GM21723 (cell line): ENCODE results near the gene CEACAM1.
"Not testable (repeated sequence)": the region's sequence is repeated elsewhere in the genome, so short reads cannot be mapped to it uniquely, and the experiment has no call there.

Source experiments
- ATAC-seq: cut with Tn5 transposase; IDR thresholded peaks from one replicate; pipeline ENCODE4 v1.9.1; 2021; ENCODE audit warnings: mild to moderate bottlenecking, moderate library complexity; ENCODE audit not compliant: unreplicated experiment

CEACAM1 gene

GRCh38 chr19:42549067-42549466, 20.8 kb upstream of the CEACAM1 start:
- not testable (repeated sequence) for ATAC-seq

- no peak for ATAC-seq
These were observed 20.3 kb upstream of the CEACAM1 start for GRCh38 chr19:42548552-42548951.

DNA sequence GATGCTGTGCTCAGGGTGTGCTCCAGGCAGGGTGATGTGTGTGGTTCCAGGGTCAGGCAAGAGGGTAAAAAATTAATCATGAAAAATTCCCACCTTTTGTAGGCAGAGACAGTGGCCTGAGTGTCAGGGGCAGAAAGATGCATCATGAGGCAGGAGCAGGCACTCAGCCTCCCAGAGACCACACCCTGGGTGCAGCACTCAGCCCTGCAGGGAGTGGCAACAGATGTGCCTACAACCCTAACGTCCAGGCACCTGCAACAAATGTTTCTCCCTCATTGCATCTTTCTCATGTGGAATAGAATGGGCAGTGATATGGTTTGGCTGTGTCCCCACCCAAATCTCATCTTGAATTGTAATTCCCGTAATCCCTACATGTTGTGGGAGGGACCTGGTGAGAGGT, 19.6 kb upstream of the CEACAM1 start:
- ATAC-seq, result no peak

- ATAC-seq, result no peak
These were observed 18.7 kb upstream of the CEACAM1 start for GRCh38 chr19:42546831-42547500.

GRCh38 chr19:42544146-42544545, 15.9 kb upstream of the CEACAM1 start:
- ATAC-seq, result no peak

- no peak for ATAC-seq
These were observed 14.5 kb upstream of the CEACAM1 start for GRCh38 chr19:42542791-42543190.

GRCh38 chr19:42540071-42540553, 11.8 kb upstream of the CEACAM1 start:
- ATAC-seq, result no peak

- ATAC-seq, result no peak
These were observed 10.8 kb upstream of the CEACAM1 start for GRCh38 chr19:42538841-42539709.

- ATAC-seq, result not testable (repeated sequence)
These were observed 7.0 kb upstream of the CEACAM1 start for GRCh38 chr19:42535276-42535675.

DNA sequence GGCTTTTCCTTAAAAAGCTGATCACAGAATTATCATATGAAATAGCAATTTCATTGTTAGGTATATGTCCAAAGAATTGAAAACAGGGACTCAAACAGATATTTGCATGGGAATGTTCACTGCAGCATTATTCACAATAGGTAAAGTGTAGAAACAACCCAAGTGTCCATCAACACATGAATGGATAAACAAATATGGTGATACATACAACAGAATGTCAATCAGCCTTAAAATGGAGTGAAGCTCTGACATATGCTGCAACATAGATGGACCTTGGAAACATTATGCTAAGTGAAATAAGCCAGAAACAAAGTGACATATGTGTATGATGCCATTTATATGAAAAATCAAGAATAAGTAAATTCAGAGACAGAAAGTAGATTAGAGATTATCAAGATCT, 6.1 kb upstream of the CEACAM1 start:
- ATAC-seq, result no peak

DNA sequence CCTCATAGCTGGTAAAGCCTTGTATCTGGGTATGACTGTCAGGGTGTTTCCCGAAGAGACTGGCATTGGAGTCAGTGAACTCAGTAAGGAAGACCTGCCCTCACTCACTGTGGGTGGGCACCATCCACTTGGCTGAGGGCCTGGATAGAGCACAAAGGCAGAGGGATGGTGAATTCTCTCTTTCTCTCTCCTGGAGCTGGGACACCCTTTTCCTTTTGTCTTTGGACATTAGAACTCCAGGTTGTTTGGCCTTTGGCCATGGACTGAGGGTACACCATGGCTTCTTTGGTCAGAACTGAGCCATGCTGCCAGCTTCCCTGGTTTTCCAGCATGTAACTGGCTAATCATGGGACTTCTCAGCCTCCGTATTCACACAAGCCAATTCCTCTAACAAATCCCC, 4.6 kb upstream of the CEACAM1 start:
- ATAC-seq, result no peak

DNA sequence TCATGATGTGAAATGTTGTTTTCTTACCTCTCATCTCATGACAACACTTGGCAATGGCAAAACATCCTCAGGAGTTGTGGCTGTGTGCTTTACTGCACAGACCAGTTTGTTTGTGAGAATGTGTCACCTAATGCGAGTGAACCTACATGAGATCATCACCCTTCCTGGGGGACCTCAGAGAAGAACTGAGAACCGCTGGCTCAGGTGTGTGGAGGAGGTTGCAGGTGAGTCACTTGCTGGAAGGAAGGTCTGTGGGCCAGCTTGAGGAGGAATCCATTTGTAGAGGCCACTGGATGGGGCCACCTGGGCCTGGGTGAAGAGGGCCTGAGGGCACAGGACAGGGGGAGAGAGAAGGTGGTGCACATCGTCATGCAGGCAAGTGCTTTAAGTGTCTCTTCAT, 3.0 kb upstream of the CEACAM1 start:
- no peak for ATAC-seq

GRCh38 chr19:42529248-42529764, 1.0 kb upstream of the CEACAM1 start:
- peak; percentile 69 for ATAC-seq

GRCh38 chr19:42524943-42525342, 3.3 kb downstream of the CEACAM1 start:
- ATAC-seq, result no peak

DNA sequence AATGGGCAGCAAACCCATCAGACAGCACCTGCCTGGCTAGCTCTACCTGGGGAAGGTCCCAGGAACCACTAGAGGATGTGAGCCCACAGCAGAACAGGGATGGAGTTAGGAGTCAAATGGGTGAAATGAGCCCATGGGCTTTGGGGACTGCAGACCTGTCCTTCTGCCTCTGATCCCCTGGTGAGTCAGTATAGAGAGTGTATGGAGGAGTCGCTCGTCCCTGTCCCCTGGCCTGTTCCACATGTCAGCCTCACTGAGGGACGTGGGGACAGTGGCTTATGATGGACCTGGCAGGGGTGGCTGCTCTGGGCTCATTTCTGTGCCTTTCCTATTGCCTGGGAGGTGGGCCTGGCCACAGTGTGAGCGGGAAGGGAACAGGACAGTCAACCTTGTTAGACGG, 4.0 kb downstream of the CEACAM1 start:
- ATAC-seq, result no peak

DNA sequence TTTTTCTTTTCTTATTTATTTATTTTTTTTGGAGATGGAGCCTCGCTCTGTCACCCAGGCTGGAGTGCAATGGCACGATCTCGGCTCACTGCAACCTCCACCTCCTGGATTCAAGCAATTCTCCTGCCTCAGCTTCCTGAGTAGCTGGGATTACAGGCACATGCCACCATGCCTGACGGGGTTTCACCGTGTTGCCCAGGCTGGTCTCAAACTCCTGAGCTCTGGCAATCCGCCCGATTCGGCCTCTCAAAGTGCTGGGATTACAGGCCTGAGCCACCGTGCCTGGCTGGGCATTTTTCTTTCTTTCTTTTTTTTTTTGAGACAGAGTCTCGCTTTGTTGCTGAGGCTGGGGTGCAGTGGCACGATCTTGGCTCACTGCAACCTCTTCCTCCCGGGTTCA, 6.0 kb downstream of the CEACAM1 start:
- ATAC-seq, result not testable (repeated sequence)

- no peak for ATAC-seq
These were observed 6.8 kb downstream of the CEACAM1 start for GRCh38 chr19:42521346-42522030.

DNA sequence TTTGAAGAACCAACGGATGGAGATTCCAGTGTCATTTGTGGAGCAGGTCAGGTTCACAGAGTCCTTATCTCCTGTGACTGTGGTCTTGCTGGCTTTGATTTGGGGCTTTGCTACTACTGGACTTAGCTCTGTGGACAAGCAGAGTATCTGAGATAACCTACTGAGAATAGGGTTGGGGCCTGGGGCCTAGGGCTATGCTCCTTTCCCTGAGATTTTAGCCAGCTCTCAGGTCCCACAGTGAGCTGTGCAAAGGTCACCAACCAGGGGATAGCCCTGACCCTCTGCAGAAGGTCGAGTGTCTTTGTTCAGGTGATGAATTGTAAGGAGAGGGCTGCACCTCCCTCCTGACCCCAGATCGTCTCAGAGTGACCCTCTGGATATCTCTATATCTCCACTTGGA, 9.2 kb downstream of the CEACAM1 start:
- ATAC-seq, result no peak

- ATAC-seq, result no peak
These were observed 11.5 kb downstream of the CEACAM1 start for GRCh38 chr19:42516771-42517170.

DNA sequence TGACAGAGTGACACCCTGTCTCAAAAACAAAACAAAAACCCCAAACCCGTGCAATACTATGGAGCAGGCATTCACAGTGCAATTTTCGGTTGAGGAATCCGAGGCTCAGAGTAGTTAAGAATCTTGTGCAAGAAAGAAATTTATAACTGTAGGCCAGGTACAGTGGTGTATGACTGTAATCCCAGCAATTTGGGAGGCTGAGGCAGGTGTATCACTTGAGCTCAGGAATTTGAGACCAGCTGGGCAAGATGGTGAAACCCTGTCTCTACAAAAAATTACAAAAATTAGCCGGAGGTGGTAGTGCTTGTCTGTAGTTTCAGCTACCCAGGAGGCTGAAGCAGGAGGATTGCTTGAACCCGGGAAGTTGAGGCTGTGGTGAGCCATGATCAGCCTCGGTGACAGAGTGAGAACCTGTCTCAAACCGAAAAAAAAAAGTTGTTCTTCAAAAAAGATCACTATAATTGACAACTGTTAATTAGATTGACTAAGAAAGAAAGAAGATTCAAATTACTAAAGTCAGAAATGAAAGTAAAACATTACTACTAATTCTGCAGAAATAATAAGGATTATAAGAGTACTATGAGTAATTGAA, 12.9 kb downstream of the CEACAM1 start:
- ATAC-seq, result no peak

DNA sequence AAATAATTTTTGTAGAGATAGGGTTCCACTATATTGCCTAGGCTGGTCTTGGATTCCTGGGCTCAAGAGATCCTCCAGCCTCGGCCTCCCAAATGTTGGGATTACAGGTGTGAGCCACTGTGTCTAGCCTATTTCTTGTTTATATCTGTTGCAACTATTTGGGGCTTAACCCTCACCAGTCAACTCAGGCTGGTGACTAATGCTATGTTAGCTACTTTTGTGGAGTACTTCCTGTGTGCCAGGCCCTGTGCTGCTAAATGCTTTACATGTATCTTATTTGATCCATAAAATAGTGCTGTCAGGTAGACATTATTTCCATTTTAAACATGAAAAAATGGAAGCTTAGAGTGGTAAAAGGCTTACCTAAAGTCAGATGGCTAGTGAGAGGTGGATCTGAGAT, 13.8 kb downstream of the CEACAM1 start:
- no peak for ATAC-seq
